Pons (tissue), 1 donor: ENCODE measurements around the gene BCAR1.
"Not testable (repeated sequence)": the region's sequence is repeated elsewhere in the genome, so short reads cannot be mapped to it uniquely, and the experiment has no call there.

Source experiments
- DNase-seq: peaks from one replicate; pipeline ENCODE4 v3.0.0-alpha.2; 2016; ENCODE audit warnings: low spot score

The BCAR1 gene

DNA sequence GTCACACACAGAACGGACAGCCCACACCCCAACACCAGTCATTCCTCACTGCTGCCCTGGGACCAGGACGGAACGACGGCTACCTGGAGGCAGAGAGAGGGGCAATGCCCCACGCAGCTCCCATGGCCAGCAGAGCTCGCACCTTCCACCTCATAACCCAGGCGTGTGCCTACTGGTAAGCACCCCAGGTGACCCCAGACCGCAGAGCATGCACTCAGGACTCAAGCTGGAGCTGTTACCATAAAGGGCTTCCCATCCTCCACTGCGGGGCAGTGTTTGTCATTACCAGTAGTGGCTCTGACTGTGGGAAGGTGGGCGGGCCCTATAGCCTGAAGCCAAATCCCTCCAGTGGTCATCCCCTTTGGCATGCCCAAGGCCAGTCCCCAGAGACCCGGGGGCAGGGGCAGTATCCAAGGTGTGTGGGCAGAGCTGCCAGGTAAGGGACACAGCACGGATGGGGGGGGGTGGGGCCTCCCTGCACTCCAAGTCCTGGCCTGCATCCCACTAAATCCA is 4.7 kb upstream of the BCAR1 start:
- DNase-seq = no peak

DNA sequence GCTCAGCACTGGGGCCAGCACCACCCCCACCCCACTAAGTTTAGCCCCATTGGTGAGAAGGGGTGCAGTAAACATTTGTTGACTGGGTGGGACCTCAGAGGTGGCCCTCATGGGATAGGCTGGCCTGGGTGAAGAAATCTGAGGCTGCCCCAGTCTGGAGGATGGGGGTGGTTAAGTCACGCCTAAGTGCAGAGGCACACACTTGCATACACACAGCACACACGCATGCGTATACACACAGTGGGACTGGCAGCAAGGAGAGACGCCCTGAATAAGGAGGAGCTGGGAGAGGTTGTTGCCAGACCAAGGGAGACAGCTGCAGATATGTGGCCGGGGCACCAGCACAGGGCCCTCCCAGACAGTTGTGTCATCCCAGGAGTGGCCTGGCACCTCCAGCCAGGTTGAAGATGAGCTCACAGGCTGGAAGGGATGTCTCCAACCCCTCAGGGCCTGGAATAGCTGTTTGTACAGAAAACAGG is 3.0 kb upstream of the BCAR1 start:
- no peak for DNase-seq

- no peak for DNase-seq
Measured at GRCh38 chr16:75252946-75253911, 1.8 kb upstream of the BCAR1 start.

DNA sequence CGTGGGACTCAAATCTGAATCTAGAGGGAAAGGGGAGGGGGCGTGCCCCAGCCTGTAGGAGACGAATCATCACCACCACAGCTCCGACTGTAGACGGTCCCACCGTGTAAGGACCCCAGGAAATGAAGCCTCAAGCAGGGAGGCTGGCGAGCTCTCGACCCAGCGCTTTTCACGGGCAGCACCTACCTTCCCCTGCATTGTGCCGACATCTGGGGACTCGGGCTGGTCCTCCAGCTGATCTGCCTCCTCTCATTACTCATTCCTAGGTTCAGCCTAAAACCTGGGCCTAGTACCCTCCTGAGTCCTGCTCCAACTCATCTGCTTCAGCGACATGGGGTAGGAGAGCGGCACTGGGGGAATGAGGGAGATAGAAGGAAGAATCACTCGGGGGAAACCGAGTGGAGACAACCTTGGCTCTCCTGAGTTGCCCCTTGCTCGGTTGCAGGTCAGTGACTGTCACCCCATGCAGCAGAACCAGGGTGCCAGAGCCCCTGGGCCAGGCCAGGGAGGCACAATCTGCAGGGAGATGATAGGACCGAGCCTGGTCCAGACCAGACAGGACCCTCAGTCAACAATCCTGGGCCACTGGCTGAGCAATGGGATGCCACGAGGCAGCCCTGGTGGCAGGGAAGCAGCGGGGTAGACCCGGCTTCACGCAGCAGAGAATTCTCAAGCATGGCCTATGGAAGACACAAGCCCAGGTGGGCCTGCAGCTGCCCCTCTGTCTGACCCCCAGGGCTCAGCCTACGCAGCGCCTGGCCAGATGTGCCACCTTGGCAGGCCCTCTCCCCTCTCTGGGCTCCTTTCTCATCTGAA is 833 bp upstream of the BCAR1 start:
- DNase-seq = no peak

GRCh38 chr16:75250809-75251279 is 580 bp downstream of the BCAR1 start:
- no peak for DNase-seq

DNA sequence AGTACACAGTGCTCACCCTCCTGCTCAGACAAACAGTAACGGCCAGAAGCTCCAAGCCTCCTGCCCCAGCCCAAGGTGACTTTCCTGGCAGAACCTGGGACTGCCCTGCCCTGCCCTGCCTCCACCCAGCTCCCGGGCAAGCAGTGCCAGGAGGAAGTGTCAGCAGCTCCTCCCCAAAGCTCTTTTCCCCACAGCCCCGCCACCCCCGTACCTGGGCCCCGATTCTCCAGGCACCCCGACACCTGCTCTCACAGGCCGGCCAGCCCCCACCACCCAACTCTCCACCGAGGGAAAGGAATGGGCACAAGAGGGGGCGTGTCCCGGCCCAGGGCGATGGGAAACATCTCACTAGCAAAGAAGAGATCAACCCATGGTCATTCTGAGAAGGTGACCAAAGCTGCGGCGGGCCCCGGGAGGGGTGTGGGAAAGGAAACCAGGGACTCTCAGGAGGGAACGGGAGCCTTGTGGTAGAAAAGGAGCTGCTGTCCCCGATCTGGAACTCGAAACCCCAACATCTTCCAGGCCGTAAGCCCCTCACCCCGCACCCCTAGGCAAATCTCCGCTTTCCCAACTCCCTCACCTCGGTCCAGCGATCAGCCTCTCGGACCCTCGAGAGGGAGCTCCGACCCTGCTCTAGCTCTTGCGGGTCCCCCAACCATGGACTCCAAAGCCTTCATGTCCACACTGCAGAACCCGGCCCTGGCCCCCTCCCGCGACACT is 1.2 kb downstream of the BCAR1 start:
- DNase-seq = no peak

GRCh38 chr16:75249441-75249840 is 2.0 kb downstream of the BCAR1 start:
- no peak for DNase-seq

DNA sequence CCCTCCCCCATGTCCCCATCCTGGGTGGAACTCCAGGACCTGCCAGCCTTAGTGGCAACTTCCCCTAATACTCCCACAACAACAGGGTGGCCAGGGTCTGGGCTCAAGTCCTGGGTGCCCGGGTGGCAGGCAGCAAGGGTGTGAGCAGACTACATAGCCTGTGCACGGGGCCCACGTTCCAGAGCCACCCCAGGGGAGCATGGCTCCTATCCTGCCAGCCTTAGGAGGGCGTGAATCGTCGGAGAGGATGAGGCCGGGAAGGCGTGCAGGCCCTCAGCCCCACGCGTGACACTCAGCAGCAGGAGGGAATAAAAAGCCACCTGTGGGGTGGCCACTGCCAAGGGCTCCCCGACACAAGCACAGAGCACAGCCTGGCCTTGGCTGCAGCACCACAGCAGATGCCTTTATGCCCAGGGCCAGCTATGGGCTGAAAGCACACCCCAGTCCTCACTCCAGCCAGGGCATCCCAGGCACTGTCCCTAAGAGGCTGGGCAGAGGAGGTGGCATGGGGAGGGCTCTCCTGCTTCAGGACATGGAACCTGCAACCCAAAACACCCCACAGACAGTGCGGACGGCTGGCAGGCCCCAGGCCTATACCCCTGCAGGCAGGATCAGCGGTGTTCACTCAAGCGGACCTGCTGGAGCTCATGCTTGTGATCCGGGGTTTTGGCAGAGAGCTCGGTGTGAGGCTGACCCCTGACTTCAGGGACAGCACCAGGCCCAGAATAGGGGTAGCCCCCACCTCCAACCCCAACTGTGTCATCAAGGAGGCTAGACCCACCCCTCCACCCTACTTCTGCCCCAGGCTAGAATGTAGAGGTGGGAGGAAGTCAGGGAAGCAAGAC is 2.7 kb downstream of the BCAR1 start:
- no peak for DNase-seq

- DNase-seq = peak; percentile 94
Measured at GRCh38 chr16:75248142-75248535, 3.3 kb downstream of the BCAR1 start.

GRCh38 chr16:75247249-75247648 is 4.2 kb downstream of the BCAR1 start:
- DNase-seq = peak; percentile 93

DNA sequence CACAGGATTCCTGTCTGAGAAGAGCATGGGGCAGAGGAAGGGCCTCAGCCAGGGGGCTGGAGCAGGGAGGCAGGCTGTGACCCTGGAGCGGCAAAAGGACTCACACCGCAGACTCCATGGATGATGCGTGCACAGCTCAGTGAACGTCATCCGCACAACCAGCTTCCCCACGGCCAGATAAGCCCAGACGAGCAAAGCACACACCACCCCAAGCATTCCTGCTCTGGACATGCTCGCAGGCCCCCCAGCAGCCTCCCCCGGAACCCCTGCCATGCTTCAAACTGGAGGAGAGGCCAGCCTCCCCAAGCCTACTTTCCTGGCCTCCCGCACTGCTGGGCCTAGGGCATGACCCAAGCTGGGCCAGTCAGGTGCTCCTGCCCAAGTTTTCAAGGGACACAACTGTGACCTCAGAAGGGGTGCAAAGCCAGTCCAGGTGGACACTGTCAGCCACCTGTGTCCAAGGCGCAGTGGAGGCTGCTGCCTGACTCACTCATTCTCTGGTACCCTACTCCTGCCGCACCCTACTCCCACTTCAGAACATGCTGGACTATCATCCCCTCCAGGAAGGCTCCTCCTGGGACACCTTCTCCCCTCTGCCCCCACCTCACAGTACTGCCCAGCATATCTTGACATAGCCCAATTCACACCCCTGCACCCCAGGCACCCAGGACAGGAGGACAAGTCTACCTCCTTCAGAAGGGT is 4.8 kb downstream of the BCAR1 start:
- DNase-seq = no peak

DNA sequence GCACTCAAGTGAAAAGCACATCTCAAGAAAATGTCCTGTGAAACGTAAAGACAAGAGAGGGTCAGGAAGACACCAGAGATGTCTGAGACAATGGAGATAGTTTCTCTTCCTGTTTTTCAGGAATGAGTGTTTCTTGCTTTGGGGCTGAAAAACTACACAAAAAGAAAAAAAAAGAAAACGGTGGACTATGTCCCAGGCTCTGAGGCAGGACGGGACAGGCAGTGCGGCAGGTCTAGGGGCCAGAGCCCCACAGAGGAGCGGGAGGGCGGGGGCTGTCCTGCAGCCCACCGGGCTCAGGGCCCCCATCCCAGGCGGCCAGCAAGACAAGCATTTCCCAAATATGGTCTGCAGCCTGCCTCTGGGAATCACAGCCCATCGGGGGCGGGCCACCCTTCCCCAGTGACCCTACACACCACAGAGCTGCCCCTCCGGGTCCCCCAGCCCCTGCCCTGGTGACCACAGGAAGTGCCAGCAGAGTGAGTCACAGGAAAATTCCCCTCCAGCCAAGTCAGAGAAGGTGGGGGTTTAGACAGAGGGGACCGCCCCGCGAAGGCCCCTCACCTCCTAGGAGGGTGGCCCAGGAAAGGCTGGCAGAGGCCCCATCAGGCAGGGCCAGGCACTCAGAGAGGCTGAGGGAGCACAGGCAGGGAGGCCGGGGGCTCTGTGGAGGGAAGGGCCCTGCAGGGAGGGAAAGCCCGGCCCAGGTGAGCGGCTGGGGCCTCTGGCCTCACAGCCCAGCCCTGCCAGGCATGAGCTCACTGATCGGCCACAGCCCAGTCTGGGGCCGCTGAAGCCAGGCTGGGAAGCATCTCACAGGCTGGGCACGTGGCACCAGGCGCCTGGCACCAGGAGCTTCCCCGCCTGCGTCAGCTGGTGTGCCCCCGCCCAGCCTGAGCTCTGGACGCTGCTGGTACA is 6.3 kb downstream of the BCAR1 start:
- peak; percentile 96 for DNase-seq

DNA sequence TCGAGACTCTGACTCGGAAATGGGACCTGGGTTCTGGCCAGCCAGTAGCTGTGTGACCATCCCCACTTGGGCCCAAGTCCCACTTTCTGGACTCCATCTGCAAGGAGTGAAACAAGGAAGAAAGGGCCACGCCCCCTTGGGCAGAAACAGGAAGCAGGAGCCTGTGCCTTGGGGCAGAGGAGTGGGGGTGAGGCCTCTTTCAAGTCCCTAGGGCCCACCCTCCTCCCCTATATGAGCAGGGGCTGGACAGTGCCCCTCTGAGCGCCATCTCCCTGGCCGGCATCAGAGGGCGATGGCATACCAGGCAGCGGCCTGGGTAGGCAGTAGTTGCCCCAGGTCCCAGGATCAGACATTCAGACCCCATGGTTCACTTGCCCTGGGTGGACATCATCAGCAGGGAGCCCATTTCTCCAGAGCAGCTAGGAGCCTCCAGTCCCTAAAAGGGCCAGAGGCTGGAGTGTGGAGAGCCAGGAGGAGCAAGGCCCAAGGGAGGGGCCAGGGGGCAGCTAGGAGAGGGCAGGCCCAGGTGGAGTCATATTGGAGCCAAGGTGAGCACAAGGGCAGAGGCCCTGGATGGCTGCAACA is 7.1 kb downstream of the BCAR1 start:
- no peak for DNase-seq

GRCh38 chr16:75243667-75244224 is 7.7 kb downstream of the BCAR1 start:
- no peak for DNase-seq

- DNase-seq = not testable (repeated sequence)
Measured at GRCh38 chr16:75242436-75243078, 8.9 kb downstream of the BCAR1 start.

DNA sequence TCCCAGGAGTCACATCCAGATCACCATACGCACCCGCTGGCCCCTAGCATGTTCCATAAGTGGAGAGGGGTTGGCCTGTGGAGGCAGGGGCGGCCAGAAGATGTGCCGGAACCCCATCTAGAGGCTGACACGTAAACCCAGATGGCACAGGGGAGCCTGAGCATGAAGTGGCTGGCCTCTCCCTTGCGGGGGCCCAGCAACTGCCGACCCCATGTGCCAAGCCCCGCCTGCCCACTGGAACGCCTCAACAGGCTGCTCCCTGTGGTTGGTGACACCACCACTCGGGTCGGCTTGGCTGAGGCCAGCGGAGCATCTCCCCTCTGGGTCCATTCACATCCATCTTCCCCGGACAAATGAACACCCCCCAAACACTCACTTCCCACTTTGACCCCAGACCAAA is 9.5 kb downstream of the BCAR1 start:
- no peak for DNase-seq

GRCh38 chr16:75241412-75241811 is 10.0 kb downstream of the BCAR1 start:
- no peak for DNase-seq

DNA sequence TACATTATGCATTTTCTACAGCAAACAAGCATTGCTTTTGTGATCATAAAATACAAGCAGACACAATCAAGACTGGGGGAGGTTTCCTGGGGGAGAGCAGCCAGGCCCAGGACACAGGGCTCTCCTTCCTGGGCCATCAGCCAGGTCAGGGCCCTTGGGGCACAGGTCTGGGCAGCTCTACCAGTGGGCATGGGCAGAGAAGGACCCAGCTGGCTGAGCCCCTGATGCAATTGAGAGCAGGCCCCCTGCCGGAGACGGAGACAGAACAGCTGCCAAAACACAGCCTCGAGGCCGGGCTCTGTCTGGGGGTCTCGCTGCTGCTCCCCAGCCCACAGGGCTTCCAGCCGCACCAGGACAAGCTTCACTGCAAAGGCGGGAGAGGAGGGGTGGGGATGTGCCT is 10.8 kb downstream of the BCAR1 start:
- DNase-seq = not testable (repeated sequence)
